ENCODE data around the gene EYS.

EYS gene

GRCh38 chr6:64049736-64050135, 1657.3 kb downstream of the EYS start:
- H3K36me3 ChIP-seq (ENCODE audit: control insufficient read depth, low read length): no peaks in the 10 kb centered on the region
- no peaks in the 10 kb centered on the region for H3K9me2 ChIP-seq (replicated peaks; ENCODE audit: control insufficient read depth, low read length)
- no peaks in the 10 kb centered on the region for H3K79me2 ChIP-seq (ENCODE audit: control insufficient read depth, low read length)
- no peaks in the 10 kb centered on the region for H3K27me3 ChIP-seq (ENCODE audit: control insufficient read depth, low read length)
- H3K27ac ChIP-seq (ENCODE audit: low read depth, low read length): no peak overlapping the region
- no peaks in the 10 kb centered on the region for H3K9me3 ChIP-seq (ENCODE audit: control insufficient read depth, insufficient read depth, low read length)
- H4K20me1 ChIP-seq (ENCODE audit: control insufficient read depth, insufficient read depth, low read depth, low read length): no peaks in the 10 kb centered on the region
- no peak overlapping the region for H3K4me3 ChIP-seq (ENCODE audit: low read length)
- no peak overlapping the region for H3K4me2 ChIP-seq (ENCODE audit: low read length)
- no peaks in the 10 kb centered on the region for H3F3A ChIP-seq (ENCODE audit: control insufficient read depth, insufficient read depth)
- H3K4me1 ChIP-seq (ENCODE audit: control insufficient read depth, low read length): no peaks in the 10 kb centered on the region
- TF ChIP-seq CTCF (IDR thresholded peaks at IDR 0.05; ENCODE audit: low read depth, low read length, poor library complexity, severe bottlenecking) (no peak), EZH2phosphoT487 (IDR thresholded peaks at IDR 0.05; ENCODE audit: borderline replicate concordance, low read length) (no peak)

- no peaks in the 10 kb centered on the region for H3K79me2 ChIP-seq (ENCODE audit: control insufficient read depth, low read length)
- H4K20me1 ChIP-seq (ENCODE audit: control insufficient read depth, insufficient read depth, low read depth, low read length): no peaks in the 10 kb centered on the region
- H3F3A ChIP-seq (ENCODE audit: control insufficient read depth, insufficient read depth): no peaks in the 10 kb centered on the region
- no peaks in the 10 kb centered on the region for H3K27me3 ChIP-seq (ENCODE audit: control insufficient read depth, low read length)
- H3K4me1 ChIP-seq (ENCODE audit: control insufficient read depth, low read length): no peaks in the 10 kb centered on the region
- H3K9me3 ChIP-seq (ENCODE audit: control insufficient read depth, insufficient read depth, low read length): no peaks in the 10 kb centered on the region
- H3K9me2 ChIP-seq (replicated peaks; ENCODE audit: control insufficient read depth, low read length): no peaks in the 10 kb centered on the region
- no peak overlapping the region for H3K27ac ChIP-seq (ENCODE audit: low read depth, low read length)
- H3K4me3 ChIP-seq (ENCODE audit: low read length): no peak overlapping the region
- H3K4me2 ChIP-seq (ENCODE audit: low read length): no peak overlapping the region
- no peaks in the 10 kb centered on the region for H3K36me3 ChIP-seq (ENCODE audit: control insufficient read depth, low read length)
- no peak for TF ChIP-seq CTCF (IDR thresholded peaks at IDR 0.05; ENCODE audit: low read depth, low read length, poor library complexity, severe bottlenecking)
- TF ChIP-seq EZH2phosphoT487 (IDR thresholded peaks at IDR 0.05; ENCODE audit: borderline replicate concordance, low read length): no peak
Measured at GRCh38 chr6:64046746-64047208, 1660.2 kb downstream of the EYS start.

GRCh38 chr6:64041373-64041772, 1665.7 kb downstream of the EYS start:
- H3K79me2 ChIP-seq (ENCODE audit: control insufficient read depth, low read length): no peaks in the 10 kb centered on the region
- no peak overlapping the region for H3K27ac ChIP-seq (ENCODE audit: low read depth, low read length)
- no peaks in the 10 kb centered on the region for H4K20me1 ChIP-seq (ENCODE audit: control insufficient read depth, insufficient read depth, low read depth, low read length)

More at GRCh38 chr6:64041373-64041772, 1665.7 kb downstream of the EYS start:
- no peak for TF ChIP-seq EZH2phosphoT487 (IDR thresholded peaks at IDR 0.05; ENCODE audit: borderline replicate concordance, low read length)
- TF ChIP-seq CTCF (IDR thresholded peaks at IDR 0.05; ENCODE audit: low read depth, low read length, poor library complexity, severe bottlenecking): no peak
- no peaks in the 10 kb centered on the region for H3K9me2 ChIP-seq (replicated peaks; ENCODE audit: control insufficient read depth, low read length)
- H3K36me3 ChIP-seq (ENCODE audit: control insufficient read depth, low read length): no peaks in the 10 kb centered on the region
- no peak overlapping the region for H3K4me2 ChIP-seq (ENCODE audit: low read length)
- no peaks in the 10 kb centered on the region for H3F3A ChIP-seq (ENCODE audit: control insufficient read depth, insufficient read depth)
- H3K9me3 ChIP-seq (ENCODE audit: control insufficient read depth, insufficient read depth, low read length): no peaks in the 10 kb centered on the region
- no peaks in the 10 kb centered on the region; the same call in 1 of the 2 replicates for H3K27me3 ChIP-seq (ENCODE audit: control insufficient read depth, low read length)
- no peaks in the 10 kb centered on the region for H3K4me1 ChIP-seq (ENCODE audit: control insufficient read depth, low read length)
- H3K4me3 ChIP-seq (ENCODE audit: low read length): no peak overlapping the region
